GM18951 (cell line): Measurements from ENCODE around the gene POLR2C.
A peak's percentile ranks its signal among the peaks of the same experiment; 100 is the strongest.

Experiments used
- POLR2A ChIP-seq: IDR thresholded peaks from 4 replicates; pipeline ENCODE4 v1.6.1; 2011; ENCODE audit warnings: mild to moderate bottlenecking; ENCODE audit not compliant: insufficient read length, insufficient read depth; ENCODE audit errors: extremely low read depth
- in situ Hi-C: fragments of 300-500 bp; cut with MboI; formaldehyde crosslinking; loops from one replicate; pipeline ENCODE4 v1.12.0; 2022; ENCODE audit warnings: low sequenced_read_pairs, mixed read lengths, inconsistent platforms; ENCODE audit not compliant: unreplicated experiment

POLR2C gene

DNA sequence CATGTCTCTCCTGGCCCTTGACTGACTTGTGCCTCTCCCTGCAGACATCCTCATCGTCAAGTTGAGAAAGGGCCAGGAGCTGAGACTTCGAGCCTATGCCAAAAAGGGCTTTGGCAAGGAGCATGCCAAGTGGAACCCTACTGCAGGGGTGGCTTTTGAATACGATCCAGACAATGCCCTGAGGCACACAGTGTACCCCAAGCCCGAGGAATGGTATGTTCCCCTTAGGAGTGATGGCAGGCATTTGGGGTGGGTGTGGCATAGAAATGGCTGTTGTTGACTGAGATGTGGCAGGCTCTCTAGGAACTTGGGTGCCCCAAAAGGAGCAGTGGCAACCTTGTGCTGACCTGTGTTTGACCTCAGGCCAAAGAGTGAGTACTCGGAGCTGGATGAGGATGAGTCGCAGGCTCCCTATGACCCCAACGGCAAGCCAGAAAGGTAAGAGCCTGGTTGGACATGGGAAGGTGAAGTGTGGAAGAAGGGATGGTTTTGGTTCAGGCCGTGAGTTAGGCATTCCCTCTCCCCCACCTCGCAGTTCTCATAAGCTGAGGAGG is 7.5 kb downstream of the POLR2C start:
- no peak for TF ChIP-seq POLR2A
- in situ Hi-C loops, result no loop called here

DNA sequence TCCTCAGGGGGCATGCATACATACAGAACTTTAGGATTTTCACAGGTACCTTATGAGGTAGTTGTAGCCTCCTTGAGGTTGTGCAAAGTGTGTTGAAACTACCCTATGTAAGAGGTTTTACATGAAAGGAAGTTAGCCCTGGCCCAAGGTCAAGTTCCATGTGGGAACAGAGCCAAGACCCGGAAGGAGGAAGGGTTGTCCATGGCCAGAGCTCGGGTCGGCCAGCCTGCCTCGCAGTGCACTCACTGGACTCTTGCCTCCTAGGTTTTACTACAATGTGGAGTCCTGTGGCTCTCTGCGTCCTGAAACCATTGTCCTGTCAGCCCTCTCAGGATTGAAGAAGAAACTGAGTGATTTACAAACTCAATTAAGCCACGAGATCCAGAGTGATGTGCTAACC is 8.2 kb downstream of the POLR2C start:
- in situ Hi-C loops, result no loop called here
- no peak for TF ChIP-seq POLR2A

DNA sequence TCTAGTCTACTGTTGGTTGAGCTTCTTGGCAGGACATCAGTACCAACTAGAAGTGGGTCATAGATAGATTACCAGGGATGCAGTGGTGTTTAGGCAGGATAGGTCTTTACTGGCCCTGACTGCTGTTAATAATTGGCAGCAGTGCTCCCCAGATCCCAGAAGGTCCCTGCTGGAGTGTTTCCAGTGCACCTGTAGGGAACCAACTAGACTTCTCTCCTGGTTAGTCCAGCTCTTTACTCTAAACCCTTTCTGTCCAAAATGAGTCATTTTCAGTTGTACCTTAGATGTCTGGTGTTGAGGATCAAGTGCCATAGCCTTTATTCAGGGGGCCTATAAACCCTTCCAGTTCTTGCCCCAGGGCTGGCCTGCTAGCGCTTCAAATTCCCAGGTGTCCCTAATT is 8.7 kb downstream of the POLR2C start:
- no peak for TF ChIP-seq POLR2A

DNA sequence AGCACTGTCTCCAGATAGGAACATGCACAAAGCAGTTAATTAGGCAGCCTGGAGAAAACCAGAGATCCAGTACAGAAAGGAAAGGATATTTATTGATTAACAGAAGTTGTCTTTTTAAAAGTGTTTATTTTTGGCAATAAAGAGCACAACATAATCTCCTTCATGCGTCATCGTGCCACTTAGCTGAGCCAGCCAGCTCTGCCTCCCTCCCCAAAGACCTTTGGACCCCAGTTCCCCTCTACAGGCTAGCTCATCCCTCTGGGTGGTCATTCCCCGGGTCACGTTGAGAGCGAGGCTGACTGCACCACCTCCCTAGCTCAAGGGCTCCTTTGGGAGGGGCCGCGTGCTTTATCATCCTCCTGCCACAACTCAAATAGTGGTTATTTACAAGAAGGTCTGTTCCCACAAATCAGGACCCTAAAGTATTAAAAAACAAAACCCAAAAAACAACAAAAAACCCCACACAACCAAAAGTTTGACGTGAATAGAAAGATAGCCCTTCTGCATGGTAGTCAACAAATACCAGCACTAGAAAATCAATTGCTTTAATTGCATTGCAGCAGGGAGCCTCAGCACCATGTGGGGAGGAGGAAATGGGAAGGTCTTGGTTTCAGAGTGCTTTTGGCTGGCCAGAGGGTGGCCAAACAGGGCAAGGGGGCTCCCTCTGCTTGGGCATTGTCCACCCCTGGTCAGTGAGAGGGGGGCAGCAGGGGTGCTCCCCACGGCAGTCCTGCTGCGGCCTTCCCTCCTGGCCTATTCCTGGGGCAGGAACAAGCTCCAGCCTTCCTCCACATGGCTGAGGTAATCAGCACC is 9.6 kb downstream of the POLR2C start:
- no peak for TF ChIP-seq POLR2A
- in situ Hi-C loops, result no loop called here

More for the DNA sequence above, 8.7 kb downstream of the POLR2C start:
- in situ Hi-C loops, result no loop called here

DNA sequence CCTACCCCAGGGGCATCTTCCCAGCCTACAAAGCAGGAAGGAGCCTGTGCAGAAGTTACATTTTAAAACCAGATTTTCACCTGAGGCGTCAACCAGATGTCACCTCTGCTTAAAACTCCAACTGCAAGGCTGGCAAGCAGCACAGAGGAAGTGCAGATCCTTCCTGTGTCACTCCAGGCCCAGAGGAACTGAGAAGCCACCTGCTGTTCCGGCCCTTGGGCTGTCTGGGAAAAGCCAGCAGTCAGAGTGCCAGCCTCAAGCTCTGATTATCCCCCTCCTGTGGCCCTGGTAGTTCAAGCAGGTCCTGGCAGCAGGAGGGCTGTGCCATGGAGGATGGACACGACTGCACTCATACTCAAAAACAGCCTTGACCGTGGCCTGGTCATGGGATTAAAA is 10.2 kb downstream of the POLR2C start:
- in situ Hi-C loops, result no loop called here
- no peak for TF ChIP-seq POLR2A

DNA sequence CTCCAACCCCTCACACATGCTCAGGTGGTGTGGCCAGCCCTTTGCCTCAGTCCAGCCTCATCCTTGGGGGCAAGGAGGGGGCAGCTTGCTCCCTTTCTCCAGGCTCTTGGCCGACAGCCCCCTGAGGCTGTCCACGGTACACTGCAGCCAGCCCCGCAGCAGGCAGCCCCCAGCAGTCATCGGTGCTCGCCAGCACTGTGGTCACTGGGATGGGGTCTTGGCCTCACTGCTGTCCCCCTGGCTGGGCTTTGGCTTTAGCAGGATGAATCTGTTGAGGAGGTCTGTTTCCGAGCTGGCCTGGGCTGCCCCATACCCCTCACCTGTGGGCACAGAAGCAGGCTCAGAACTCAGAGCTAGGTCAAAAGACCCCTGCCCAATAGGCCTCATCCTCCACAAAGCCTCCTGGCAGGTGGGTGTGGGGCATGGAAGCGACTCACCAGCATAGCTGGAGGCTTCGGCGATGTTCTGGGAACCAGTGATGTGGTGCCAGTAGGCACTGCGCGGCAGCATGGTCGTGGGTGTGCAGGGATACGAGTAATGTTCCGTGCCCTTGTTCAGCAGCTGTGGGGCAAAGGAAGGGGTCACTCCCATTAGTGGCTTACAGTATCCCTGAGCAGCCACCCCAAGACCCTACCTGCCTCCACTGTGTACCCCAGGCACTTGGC is 10.8 kb downstream of the POLR2C start:
- in situ Hi-C loops, result no loop called here
- peak; percentile 23 for TF ChIP-seq POLR2A

DNA sequence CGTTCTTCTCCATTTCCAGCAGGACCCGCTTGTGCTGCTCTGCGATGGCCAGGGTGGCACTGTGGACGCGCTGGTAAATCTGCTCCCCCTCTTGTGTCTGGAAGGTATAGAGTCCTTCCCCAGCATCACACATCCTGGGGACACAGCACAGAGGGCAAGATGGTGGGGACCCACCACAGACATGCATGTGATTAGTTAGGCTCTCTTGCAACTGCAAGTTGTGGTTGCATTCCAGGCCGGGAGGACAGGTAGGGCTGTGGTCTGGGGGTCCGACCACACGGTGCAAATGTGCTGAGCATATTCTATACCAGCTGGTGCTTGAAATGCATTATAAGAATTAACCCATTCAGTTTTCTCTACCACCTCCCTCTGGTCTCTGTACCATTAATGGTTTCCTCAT is 11.4 kb downstream of the POLR2C start:
- in situ Hi-C loops, result no loop called here
- no peak for TF ChIP-seq POLR2A

DNA sequence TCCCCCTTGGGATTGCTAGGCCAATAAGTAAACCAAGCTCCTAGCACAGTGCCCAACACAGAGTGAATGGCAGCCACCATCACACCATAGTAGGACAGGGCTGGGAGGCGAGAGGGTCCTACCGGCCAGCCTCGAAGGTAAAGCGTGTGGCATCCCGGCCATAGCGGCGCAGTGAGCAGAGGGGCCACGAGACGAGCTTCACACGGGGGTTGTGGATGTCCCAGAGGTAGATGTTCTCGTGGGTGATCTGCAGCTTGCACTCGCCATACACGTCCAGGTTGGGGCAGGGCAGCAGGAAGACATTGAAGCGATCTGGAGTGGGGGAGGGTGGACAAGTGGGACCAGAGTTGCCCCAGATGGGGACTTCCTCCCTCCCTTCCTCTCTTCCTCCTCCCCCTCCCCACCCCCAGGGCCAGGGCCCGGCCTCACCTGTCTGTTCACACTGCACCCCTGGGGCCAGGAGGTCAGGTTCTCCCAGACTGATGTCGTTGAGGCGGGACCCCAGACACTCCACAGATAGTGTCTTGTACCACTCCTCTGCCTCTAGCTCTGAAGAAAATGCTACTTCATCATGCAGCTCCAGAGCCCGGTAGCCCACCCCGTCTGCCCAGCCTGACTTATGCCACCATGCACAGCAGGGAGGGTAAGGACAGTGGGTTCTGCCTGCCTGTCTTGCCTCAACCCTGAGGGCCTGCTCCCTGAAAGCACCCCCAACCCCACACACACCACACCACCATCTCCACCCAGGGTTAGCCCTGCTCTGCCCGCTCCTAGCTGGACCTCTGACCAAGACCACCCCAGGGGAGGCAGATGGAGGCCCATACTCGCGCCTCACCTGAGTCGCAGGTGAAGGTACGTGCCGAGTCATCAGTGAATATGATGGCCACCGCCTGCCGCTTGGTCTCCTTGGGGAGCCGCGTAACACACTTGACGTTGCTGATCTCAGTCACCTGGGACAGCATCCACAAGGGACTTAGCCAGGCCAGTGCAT is 12.5 kb downstream of the POLR2C start:
- in situ Hi-C loops, result no loop called here
- no peak for TF ChIP-seq POLR2A

DNA sequence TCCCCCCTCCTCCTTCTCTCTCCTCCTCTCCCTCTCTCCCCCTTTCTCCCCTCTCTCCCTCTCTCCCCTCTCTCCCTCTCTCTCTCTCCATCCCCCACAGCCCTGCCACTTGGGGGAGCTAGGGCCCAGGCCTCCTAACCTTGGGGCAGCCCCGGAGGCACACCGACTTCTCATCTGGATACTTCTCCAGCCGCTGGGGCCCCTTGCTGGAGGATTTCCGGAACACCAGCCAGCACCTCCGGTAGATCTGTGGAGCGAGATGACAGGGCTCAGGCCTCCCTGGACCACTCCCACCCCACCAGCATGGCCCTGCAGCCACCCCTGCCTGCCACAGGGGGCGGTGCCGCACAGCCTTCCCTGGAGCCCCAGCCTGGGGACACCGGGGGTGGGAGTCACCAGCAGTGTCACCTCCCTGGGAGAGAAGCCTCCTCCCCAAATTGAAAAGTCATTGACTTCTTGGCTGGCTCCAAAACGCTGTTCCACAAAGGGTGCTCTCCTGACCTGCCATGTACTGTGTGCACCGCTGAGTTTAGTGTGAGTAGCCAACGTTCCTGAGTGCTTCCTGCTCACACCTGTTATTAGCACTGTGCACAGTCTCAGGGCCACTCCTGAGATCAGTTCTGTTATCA is 13.3 kb downstream of the POLR2C start:
- in situ Hi-C loops, result no loop called here
- TF ChIP-seq POLR2A, result no peak

DNA sequence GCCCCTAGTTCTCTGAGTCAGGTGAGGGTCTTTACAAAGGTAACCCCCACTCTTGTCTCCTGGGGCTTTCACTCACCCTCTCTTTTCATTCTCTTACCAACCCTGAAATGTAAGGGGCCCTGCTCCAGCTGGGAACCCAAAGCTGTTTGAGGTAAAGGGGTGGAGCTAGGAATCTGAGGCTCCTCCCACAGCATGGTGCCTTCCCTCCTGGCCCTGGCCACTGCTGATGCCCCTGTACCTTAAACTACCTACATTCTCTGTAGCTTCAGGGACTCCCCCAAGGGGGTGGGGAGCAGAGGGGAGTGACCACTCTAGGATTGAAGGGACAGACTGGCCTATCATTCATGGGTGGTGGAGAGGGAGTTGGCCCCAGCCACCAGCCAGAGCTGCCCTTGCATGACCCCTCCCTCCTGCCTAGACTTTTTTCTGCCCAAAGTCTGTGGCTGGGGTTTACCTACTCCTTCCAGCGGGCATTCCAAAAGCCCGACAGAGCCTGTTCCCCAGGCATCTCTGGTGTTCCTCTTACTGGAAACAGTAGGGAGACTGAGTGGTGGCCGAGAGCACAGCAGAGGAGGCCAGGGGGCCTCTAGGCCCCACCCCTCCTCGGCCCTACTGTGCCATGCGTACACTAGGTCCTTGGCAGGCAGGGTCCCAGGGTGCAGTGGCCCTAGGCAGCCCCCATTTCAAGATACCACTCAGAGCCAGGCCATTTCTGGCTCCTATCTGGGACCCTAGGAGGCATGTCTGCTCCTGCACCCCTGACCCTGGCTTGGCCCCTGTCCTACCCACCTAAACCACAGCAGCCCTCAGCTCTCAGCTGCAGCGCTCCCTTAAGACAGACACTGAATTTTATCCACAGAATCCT is 14.3 kb downstream of the POLR2C start:
- TF ChIP-seq POLR2A, result no peak
- in situ Hi-C loops, result no loop called here

DNA sequence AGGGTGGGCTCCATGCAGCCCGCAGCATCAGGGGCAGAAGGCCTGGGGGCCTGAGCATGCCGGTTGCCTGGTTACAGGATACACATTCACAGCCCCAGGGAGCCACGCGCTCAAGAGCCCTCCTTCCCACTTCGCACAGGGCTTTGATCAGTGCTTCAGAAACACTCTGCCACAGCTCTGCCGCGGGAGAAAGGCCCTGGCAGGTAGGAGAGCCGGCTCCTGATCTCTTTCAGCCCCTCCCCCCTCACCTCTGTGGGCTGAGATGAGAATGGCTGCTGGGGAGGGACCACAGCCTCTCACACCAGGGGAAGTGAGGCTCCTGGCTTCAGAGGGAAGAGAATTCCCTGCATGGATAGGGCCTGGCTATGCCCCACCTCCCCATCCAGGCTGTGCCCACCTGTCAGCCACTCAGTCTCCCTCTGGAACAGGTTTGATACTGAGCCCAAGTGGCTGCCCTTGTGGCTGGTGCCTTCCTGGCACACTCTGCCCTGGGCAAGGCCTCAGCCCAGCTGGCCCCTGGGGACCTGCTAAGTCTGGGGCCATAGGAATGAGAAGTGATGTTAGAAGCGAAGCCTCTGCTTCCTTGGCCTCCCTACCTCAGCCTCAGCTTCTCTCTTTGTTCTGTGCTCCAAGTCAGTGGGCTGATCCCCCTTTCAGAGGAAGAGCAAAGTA is 15.2 kb downstream of the POLR2C start:
- in situ Hi-C loops, result no loop called here

More for the DNA sequence above, 15.2 kb downstream of the POLR2C start:
- TF ChIP-seq POLR2A, result no peak
